ENCODE measurements around the gene MFN2. TPM values are rescaled to one million over a fixed set of nuclear protein-coding genes. Genes with fewer than 3 reads are reported as not detected.
"Not testable (repeated sequence)": the region's sequence is repeated elsewhere in the genome, so short reads cannot be mapped to it uniquely, and the experiment has no call there.

Gene MFN2
- total and polyA plus RNA-seq, 7 donors = 33.0 to 121 (median 83.9) TPM

- DNase-seq = no peak
- WGBS, 2 donors = 80 to 91% methylated on average over 10 of the region's 10 CpGs
- H3K27ac ChIP-seq = no peak overlapping the region
- TF ChIP-seq POLR2A (IDR thresholded peaks at IDR 0.05) = no peak
- TF ChIP-seq CTCF (IDR thresholded peaks at IDR 0.05) = no peak
- no peak for TF ChIP-seq EP300 (IDR thresholded peaks at IDR 0.05)
- no peak for TF ChIP-seq POLR2AphosphoS5 (IDR thresholded peaks at IDR 0.05)
- peaks cover 75 to 100% (median 90%) of the 10 kb centered on the region in 4 donors for H3K36me3 ChIP-seq
- H3K4me3 ChIP-seq = no peak overlapping the region
- no peaks in the 10 kb centered on the region for H3K4me1 ChIP-seq
- no peaks in the 10 kb centered on the region for H3K9me3 ChIP-seq
- H3K27me3 ChIP-seq = no peaks in the 10 kb centered on the region
- intact Hi-C loops (cut with DNase I) = no loop called here
Observed at GRCh38 chr1:12001996-12002493, 21.8 kb downstream of the MFN2 start.

GRCh38 chr1:12003762-12004161 lies 23.5 kb downstream of the MFN2 start:
- TF ChIP-seq POLR2AphosphoS5 (IDR thresholded peaks at IDR 0.05) (no peak), CTCF (IDR thresholded peaks at IDR 0.05) (no peak), EP300 (IDR thresholded peaks at IDR 0.05) (no peak), POLR2A (IDR thresholded peaks at IDR 0.05) (no peak)
- intact Hi-C loops (cut with DNase I) = no loop called here
- no peak overlapping the region for H3K4me3 ChIP-seq
- peaks cover 71 to 99% (median 81%) of the 10 kb centered on the region in 4 donors for H3K36me3 ChIP-seq
- no peaks in the 10 kb centered on the region for H3K9me3 ChIP-seq
- H3K27ac ChIP-seq = no peak overlapping the region
- no peaks in the 10 kb centered on the region for H3K4me1 ChIP-seq
- WGBS, 2 donors = 95 to 96% methylated on average over 12 of the region's 12 CpGs
- H3K27me3 ChIP-seq = no peaks in the 10 kb centered on the region
- no peak for DNase-seq

- no peak for TF ChIP-seq POLR2A (IDR thresholded peaks at IDR 0.05)
- no peak for DNase-seq
- Histone ChIP-seq H3K27me3 (no peaks in the 10 kb centered on the region), H3K27ac (no peak overlapping the region), H3K4me1 (no peaks in the 10 kb centered on the region), H3K4me3 (no peak overlapping the region), H3K36me3 (peaks cover 72 to 99% (median 82%) of the 10 kb centered on the region in 4 donors), H3K9me3 (no peaks in the 10 kb centered on the region)
- WGBS, 2 donors = 89 to 96% methylated on average over 9 of the region's 9 CpGs
- intact Hi-C loops (cut with DNase I) = no loop called here
Observed at GRCh38 chr1:12005488-12006166, 25.4 kb downstream of the MFN2 start.

- WGBS, 2 donors = 90 to 93% methylated on average over 17 of the region's 17 CpGs
- Histone ChIP-seq H3K4me1 (no peaks in the 10 kb centered on the region), H3K27ac (no peak overlapping the region), H3K9me3 (no peaks in the 10 kb centered on the region), H3K4me3 (no peak overlapping the region), H3K36me3 (peaks cover 67 to 99% (median 81%) of the 10 kb centered on the region in 4 donors), H3K27me3 (no peaks in the 10 kb centered on the region)
- TF ChIP-seq POLR2AphosphoS5 (IDR thresholded peaks at IDR 0.05) = no peak
- no peak for TF ChIP-seq EP300 (IDR thresholded peaks at IDR 0.05)
- no peak for TF ChIP-seq CTCF (IDR thresholded peaks at IDR 0.05)
- no peak for TF ChIP-seq POLR2A (IDR thresholded peaks at IDR 0.05)
- DNase-seq = no peak
- intact Hi-C loops (cut with DNase I) = no loop called here
Observed at GRCh38 chr1:12006167-12006921, 26.1 kb downstream of the MFN2 start.

GRCh38 chr1:12007204-12007603 lies 27.0 kb downstream of the MFN2 start:
- TF ChIP-seq POLR2AphosphoS5 (IDR thresholded peaks at IDR 0.05) = no peak
- no peak for TF ChIP-seq EP300 (IDR thresholded peaks at IDR 0.05)
- no peak for TF ChIP-seq CTCF (IDR thresholded peaks at IDR 0.05)
- no peak for TF ChIP-seq POLR2A (IDR thresholded peaks at IDR 0.05)
- no peaks in the 10 kb centered on the region for H3K9me3 ChIP-seq
- intact Hi-C loops (cut with DNase I) = no loop called here
- no peaks in the 10 kb centered on the region for H3K4me1 ChIP-seq
- no peaks in the 10 kb centered on the region for H3K27me3 ChIP-seq
- no peak for DNase-seq
- H3K4me3 ChIP-seq = no peak overlapping the region
- no peak overlapping the region for H3K27ac ChIP-seq
- WGBS, 2 donors = 94 to 97% methylated on average over 6 of the region's 6 CpGs
- peaks cover 66 to 99% (median 81%) of the 10 kb centered on the region in 4 donors for H3K36me3 ChIP-seq

- intact Hi-C loops (cut with DNase I); H3K27ac ChIP-seq; H3K4me1 ChIP-seq; H3K4me3 ChIP-seq; H3K27me3 ChIP-seq; H3K9me3 ChIP-seq; DNase-seq: not testable (repeated sequence)
- 85 to 97% methylated on average over 33 of the region's 33 CpGs for WGBS, 2 donors
- peaks cover 61 to 99% (median 73%) of the 10 kb centered on the region in 4 donors for H3K36me3 ChIP-seq
Observed at GRCh38 chr1:12008355-12008754, 28.1 kb downstream of the MFN2 start.
